HG02870 (cell line): ENCODE data around the gene ZNF607.
"Not testable (repeated sequence)": the region's sequence is repeated elsewhere in the genome, so short reads cannot be mapped to it uniquely, and the experiment has no call there.

Experiments
- ATAC-seq: cut with Tn5 transposase; IDR thresholded peaks from one replicate; pipeline ENCODE4 v1.9.1; 2021; ENCODE audit warnings: mild to moderate bottlenecking, moderate library complexity; ENCODE audit not compliant: unreplicated experiment

The ZNF607 gene

GRCh38 chr19:37719111-37719926 lies at the start of gene ZNF607:
Gene ZNF607 (minus strand): TSS chr19:37719761. CDS start chr19:37711618, 8,143 bp downstream.
- ATAC-seq = peak; percentile 91

GRCh38 chr19:37763488-37763887 lies 43.9 kb upstream of the ZNF607 start:
- no peak for ATAC-seq

GRCh38 chr19:37757683-37758082 lies 38.1 kb upstream of the ZNF607 start:
- ATAC-seq = not testable (repeated sequence)

- ATAC-seq = no peak
These were observed 18.8 kb upstream of the ZNF607 start for GRCh38 chr19:37738371-37738770.

GRCh38 chr19:37725181-37725580 lies 5.6 kb upstream of the ZNF607 start:
- no peak for ATAC-seq

- ATAC-seq = no peak
These were observed 335 bp upstream of the ZNF607 start for GRCh38 chr19:37719927-37720265.

GRCh38 chr19:37718304-37718703 lies 1.3 kb downstream of the ZNF607 start:
- ATAC-seq = no peak

GRCh38 chr19:37716140-37716539 lies 3.4 kb downstream of the ZNF607 start:
- no peak for ATAC-seq

- ATAC-seq = no peak
These were observed 13.4 kb downstream of the ZNF607 start for GRCh38 chr19:37706052-37706605.

- no peak for ATAC-seq
These were observed 20.5 kb downstream of the ZNF607 start for GRCh38 chr19:37699057-37699456.

- ATAC-seq = no peak
These were observed 21.3 kb downstream of the ZNF607 start for GRCh38 chr19:37698216-37698615.

- ATAC-seq = no peak
These were observed 24.2 kb downstream of the ZNF607 start for GRCh38 chr19:37695144-37695899.

- ATAC-seq = no peak
These were observed 26.5 kb downstream of the ZNF607 start for GRCh38 chr19:37692956-37693620.

- ATAC-seq = no peak
These were observed 27.6 kb downstream of the ZNF607 start for GRCh38 chr19:37691881-37692504.

GRCh38 chr19:37683520-37683919 lies 36.0 kb downstream of the ZNF607 start:
- ATAC-seq = no peak

- ATAC-seq = no peak
These were observed 50.1 kb downstream of the ZNF607 start for GRCh38 chr19:37669450-37669914.

- not testable (repeated sequence) for ATAC-seq
These were observed 62.4 kb downstream of the ZNF607 start for GRCh38 chr19:37657157-37657556.

GRCh38 chr19:37655689-37656371 lies 63.7 kb downstream of the ZNF607 start:
- ATAC-seq = peak; percentile 64

GRCh38 chr19:37655301-37655688 lies 64.3 kb downstream of the ZNF607 start, which contains the start of gene ZFP30:
Gene ZFP30 (minus strand): TSS chr19:37655465. CDS start chr19:37647822, 7,643 bp downstream.
- ATAC-seq = peak; percentile 42
